ENCODE measurements around the gene CARD19.

The CARD19 gene

DNA sequence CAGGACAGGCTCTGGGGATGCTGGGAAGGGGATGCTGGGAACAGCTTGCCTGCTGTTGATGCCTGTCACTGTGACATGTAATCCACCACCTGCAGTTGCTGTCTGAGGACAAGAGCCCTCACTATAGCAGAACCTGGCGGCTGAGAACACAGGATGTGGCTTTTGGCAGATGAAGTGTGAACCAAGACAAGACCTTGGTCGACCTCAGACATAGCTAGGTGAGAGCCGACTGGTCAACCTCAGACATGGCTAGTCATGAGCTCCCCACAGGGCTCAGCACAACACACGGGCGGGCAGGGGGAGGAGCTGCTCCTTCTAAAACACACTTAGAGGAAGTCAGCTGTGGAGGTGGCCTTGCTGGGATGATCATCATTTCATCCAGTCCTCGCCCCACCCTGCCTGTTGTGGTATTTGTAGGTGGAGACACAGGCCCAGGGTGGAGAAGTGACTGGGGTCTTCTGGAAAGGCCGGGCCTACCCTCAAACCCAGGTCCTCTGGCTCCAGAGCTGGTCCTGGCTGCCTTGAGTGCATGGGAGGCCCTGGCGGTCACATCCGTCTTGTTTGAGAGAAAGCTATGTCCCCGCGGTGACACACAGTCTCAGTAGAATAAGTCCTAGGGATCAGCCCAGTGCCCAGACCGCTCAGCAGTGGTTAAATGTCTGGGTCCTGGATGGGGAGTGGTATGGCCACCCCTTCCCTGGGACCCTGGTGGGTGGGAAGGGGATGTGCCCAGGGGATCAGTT, 31.5 kb upstream of the CARD19 start:
- DNase-seq (ENCODE audit: low read depth in 2 of 2): peak; percentile 72 to 78

DNA sequence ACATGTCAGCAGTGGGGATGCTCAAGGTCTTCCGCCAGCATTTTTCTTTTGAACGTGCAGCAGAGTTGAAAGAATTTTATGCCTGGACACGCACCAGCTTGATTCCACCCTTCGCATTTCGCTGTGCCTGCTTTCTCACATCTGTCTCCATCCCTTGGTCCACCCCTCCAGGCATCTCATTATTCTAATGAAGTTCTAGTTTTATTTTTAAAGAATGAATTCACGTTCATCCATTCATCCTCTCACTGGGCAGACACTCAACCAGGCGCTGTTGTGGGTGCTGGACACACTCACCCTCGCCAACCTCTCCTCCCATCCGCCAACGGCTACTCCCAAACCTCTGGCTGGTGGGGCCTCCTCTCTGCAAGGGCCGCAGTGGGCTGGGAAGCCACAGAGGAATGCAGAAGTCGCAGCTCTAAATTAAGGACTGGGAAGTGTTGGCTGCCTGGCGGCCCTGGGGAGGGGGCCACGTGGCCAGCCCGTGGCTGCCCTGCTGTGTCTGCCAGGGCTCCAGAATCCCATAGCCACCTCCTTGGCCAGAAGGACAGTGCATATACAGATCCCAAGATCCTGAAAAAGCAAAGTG, 30.8 kb upstream of the CARD19 start:
- DNase-seq (ENCODE audit: low read depth in 2 of 2): no peak

- no peak for DNase-seq (ENCODE audit: low read depth in 2 of 2)
These were observed 28.9 kb upstream of the CARD19 start for GRCh38 chr9:93066978-93067603.

- DNase-seq (ENCODE audit: low read depth in 2 of 2): no peak
These were observed 27.1 kb upstream of the CARD19 start for GRCh38 chr9:93068956-93069355.

DNA sequence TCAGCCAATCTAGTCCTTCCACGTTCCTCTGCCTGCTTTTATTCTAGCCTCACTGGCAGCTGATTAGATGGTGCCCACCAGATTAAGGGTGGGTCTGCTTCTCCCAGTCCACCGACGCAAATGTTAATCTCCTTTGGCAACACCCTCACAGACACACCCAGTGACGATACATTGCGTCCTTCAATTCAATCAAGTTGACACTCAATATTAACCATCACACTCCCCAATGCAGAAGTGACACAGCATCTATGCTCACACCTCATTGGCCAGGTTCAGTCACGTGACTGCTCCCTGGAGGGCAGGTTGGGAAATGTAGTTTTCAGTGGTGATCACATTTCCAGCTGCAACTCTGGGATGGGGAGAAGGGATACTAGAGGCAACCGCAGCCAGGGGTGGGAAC, 24.6 kb upstream of the CARD19 start:
- DNase-seq (ENCODE audit: low read depth in 2 of 2): no peak

DNA sequence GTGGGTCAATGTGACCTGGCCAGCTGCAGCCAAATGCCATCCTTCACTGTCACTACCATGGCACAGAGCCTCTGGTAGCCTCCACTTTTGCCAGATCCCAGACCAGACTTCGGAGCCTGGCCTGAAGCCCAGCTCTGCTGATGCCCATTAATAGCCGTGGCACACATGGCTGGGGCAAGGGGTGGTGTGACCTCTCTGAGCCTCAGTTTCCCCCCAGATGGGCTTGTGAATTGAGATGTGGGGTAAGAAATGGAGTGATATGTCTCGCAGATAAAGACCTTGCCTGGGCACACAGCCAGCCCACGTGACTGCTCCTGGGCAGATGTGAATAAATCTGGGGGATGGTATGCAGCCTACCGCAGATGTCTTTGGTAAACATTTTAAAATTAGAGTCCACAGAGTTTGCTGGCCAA, 23.6 kb upstream of the CARD19 start:
- no peak for DNase-seq (ENCODE audit: low read depth in 2 of 2)

DNA sequence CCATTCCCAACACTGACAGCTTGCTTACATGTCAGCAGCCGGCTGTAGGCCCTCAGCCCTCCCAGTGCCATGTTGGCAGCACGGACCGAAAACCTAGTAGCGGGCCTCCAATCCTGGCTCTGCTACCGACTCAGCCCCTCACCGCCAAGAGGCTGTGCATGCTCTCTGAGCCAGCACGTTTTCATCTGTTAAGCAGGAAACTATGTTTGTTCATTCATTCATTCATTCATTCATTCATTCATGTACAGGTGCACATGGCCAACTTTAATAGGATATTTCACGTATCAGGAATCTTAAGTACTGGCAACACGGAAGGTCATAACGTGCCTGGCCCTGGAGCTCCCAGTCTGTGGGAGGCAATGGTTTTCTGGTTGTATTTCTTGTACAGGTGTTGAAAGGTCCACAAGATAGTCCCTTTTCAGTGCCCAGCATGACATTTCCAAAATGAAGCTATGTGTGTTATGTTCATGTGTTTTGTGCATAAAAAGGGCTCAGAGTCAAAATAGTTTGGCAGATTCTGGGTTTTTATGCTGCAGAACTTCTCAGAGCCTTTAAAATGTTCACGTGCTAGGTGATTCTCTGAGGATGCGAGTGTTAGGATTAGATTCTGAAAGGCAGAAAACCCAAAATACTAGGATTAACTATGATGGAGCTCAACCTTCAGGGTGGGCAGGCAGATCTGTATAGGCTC, 19.8 kb upstream of the CARD19 start:
- DNase-seq (ENCODE audit: low read depth in 2 of 2): no peak

- no peak for DNase-seq (ENCODE audit: low read depth in 2 of 2)
These were observed 19.3 kb upstream of the CARD19 start for GRCh38 chr9:93076792-93077128.

DNA sequence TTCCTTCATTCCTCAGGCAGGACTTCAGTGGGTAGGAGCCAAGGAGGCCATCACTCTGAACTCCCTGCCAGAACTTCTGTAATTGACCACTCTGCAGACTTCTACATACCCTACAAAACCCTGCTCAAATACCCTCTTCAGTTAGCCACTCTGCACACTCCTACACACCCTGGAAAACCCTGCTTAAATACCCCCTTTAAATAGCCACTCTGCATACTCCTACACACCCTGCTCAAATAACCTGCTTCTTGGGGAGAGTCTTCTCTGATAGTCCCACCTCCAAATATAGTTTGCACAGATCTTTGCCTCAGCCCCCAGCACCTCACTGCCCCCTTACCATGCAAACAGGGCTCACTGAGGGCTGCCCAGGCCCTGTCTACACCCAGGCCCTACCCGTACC, 18.6 kb upstream of the CARD19 start:
- DNase-seq (ENCODE audit: low read depth in 2 of 2): no peak

DNA sequence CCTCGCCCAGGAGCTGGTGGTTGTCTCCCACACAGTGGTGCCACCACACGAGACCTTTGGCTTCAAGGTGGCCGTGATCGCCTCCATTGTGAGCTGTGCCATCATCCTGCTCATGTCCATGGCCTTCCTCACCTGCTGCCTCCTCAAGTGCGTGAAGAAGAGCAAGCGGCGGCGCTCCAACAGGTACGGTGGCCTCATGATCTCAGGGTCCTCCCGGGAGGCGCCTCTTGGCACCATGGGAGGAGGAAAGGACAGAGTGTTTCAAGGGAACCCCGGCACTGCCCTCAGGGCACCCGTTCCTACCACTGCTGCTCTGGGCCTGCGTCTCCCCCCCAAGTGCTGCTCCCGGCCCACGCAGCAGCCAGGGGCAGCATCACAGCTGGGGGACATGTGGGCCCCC, 18.2 kb upstream of the CARD19 start:
- DNase-seq (ENCODE audit: low read depth in 2 of 2): no peak

DNA sequence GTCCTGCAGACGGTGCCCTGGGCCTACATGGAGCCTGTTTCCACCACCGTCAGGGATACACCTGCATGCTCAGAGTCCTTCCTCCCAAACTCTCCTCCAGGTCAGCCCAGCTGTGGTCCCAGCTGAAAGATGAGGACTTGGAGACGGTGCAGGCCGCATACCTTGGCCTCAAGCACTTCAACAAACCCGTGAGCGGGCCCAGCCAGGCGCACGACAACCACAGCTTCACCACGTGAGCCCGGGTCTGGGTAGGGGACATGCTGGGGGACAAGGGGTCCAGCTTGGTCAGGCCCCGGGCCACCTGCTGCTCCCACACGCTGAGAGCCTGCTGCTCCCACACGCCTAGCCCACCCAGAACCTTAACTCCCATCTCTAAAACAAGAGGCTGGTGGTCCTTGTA, 16.6 kb upstream of the CARD19 start:
- no peak for DNase-seq (ENCODE audit: low read depth in 2 of 2)

- DNase-seq (ENCODE audit: low read depth in 2 of 2): no peak
These were observed 15.6 kb upstream of the CARD19 start for GRCh38 chr9:93080406-93080805.

GRCh38 chr9:93081081-93081529, 14.9 kb upstream of the CARD19 start:
- DNase-seq (ENCODE audit: low read depth in 2 of 2): no peak

DNA sequence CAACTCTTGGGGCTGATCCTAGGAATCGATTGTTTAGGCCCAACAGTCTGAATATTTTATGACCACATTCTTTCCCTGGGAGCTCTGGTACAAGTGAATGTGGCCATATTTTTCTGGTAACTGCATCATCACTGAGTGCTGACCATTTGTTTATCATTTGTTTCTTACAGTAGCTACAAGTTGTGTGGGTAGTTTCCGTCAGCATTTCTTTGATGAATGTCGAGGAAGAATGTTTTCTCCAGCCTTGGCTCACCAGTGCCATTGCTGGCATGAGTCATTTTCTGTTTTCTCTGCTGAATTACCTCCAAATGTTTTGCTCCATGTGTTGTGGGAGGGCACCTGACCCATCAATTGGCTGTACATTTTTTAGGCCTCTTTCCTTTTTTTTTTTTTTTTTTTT, 14.1 kb upstream of the CARD19 start:
- no peak for DNase-seq (ENCODE audit: low read depth in 2 of 2)

GRCh38 chr9:93082841-93083411, 13.1 kb upstream of the CARD19 start:
- no peak for DNase-seq (ENCODE audit: low read depth in 2 of 2)

DNA sequence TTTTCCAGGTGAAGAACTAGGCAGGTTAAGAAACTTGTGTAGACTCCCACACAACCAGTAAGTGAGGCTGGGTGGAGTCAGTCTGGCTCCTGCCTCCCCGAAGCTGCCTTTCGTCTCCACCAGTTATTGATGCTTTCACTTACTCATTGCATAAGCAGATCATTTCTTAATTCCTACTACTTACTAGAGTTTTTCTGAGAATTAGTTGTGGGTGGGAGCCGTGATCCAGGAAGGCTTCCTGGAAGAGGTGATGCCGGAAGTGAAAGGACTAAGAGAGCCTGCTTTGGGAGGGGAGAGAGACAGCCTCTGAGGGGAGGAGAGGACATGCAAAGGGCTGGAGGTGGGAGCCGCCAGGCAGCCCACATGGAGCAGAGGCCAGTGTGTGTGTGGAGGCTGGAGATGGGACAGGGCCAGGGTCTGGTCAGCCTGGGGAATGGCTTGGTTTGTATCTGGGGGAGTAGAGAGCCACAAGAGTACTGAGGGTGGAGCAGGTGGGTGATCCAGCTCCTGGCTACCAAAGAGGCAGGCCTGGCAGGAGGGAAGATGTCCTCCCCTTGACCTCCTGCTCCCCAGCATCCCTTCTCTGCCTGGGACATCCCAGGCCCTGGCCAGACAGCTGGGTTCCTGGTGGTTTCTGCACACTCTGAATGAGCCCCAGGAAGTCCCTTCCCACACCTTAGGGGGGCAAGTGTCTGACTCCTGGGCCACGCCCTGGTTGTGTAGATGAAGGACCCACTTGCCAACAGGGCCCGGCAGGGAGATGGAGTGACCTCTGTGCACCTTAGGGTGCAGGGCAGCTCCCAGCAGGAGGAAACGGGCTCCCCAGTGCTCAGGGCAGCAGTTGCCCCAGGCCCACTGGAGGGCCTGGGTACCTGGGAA, 12.2 kb upstream of the CARD19 start:
- DNase-seq (ENCODE audit: low read depth in 2 of 2): no peak

DNA sequence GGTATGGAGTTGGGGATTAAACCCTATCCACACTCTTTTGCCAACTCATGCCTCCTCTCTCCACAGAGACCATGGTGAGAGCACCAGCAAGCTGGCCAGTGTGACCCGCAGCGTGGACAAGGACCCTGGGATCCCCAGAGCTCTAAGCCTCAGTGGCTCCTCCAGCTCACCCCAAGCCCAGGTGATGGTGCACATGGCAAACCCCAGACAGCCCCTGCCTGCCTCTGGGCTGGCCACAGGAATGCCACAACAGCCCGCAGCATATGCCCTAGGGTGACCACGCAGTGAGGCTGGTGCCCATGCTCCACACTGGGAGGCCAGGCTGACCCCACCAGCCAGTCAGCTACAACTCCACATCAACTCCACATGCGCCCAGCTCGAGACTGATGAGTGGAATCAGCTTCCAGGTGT, 11.5 kb upstream of the CARD19 start:
- DNase-seq (ENCODE audit: low read depth in 2 of 2): no peak

GRCh38 chr9:93085676-93086075, 10.3 kb upstream of the CARD19 start:
- DNase-seq (ENCODE audit: low read depth in 2 of 2): no peak

GRCh38 chr9:93086447-93087224, 9.4 kb upstream of the CARD19 start:
- no peak for DNase-seq (ENCODE audit: low read depth in 2 of 2)

DNA sequence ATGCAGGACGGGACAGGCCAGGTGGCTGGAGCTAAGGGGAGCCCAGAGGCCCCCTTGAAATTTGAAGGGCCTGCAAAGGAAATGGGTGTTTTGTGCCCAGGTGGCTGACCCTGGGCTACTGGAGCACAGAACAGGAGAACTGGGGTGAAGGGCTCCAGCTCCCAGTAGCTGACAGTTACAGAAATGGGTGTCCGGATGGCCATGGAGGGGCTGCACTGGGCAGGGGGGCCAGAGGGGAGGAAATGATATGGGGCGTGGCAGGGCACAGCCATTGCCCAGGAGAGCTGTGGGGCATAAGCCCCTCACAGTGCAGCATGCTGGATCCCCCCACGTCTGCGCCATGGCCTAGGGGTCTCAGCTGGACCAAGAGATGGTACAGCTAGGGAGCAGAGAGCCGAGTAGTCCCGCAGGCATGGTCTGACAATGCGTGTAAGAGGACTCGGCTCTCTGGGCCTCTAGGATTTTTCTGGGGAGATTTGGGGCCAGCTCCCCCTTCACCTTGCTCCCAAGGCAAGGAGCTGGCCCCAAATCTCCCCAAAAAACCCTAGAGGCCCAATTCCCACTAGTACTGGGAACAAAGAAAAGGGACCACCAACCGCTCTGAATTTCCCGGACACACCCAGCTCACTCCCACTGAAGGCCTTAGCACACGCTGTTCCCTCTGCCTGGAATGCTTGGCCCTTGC, 7.9 kb upstream of the CARD19 start:
- no peak for DNase-seq (ENCODE audit: low read depth in 2 of 2)
